WERI-Rb-1 (cell line): ENCODE measurements around the gene RGPD8.
"Not testable (repeated sequence)": the region's sequence is repeated elsewhere in the genome, so short reads cannot be mapped to it uniquely, and the experiment has no call there.

Experiments used
- DNase-seq: peaks from one replicate; pipeline ENCODE4 v3.0.0-alpha.2; 2020
- H3K27ac ChIP-seq: fragments of 250-450 bp; sonication (Bioruptor Pico); 2 replicates; pipeline ENCODE4 v1.5.1; 2020; ENCODE audit warnings: mild to moderate bottlenecking, moderate library complexity
- H3K27me3 ChIP-seq: fragments of 250-450 bp; sonication (Bioruptor Pico); 2 replicates; pipeline ENCODE4 v1.5.1; 2021; ENCODE audit warnings: mild to moderate bottlenecking, low read depth, moderate library complexity; ENCODE audit not compliant: insufficient read depth, severe bottlenecking
- H3K36me3 ChIP-seq: fragments of 250-450 bp; sonication (Bioruptor Pico); 2 replicates; pipeline ENCODE4 v1.5.1; 2020; ENCODE audit warnings: mild to moderate bottlenecking, moderate library complexity
- H3K4me3 ChIP-seq: 2 replicates; pipeline ENCODE4 v1.5.1; 2011; ENCODE audit warnings: low read depth, mild to moderate bottlenecking, control low read depth, low read length
- H3K9me3 ChIP-seq: fragments of 250-450 bp; sonication (Bioruptor Pico); 2 replicates; pipeline ENCODE4 v1.5.1; 2021; ENCODE audit warnings: mild to moderate bottlenecking, moderate library complexity; ENCODE audit not compliant: severe bottlenecking
- TF ChIP-seq, protein P1 (sequence below): IDR thresholded peaks from 2 replicates; pipeline ENCODE4 v1.5.1; 2011; ENCODE audit warnings: low read depth, mild to moderate bottlenecking, control low read depth, inconsistent platforms, low read length

RGPD8 gene

DNA sequence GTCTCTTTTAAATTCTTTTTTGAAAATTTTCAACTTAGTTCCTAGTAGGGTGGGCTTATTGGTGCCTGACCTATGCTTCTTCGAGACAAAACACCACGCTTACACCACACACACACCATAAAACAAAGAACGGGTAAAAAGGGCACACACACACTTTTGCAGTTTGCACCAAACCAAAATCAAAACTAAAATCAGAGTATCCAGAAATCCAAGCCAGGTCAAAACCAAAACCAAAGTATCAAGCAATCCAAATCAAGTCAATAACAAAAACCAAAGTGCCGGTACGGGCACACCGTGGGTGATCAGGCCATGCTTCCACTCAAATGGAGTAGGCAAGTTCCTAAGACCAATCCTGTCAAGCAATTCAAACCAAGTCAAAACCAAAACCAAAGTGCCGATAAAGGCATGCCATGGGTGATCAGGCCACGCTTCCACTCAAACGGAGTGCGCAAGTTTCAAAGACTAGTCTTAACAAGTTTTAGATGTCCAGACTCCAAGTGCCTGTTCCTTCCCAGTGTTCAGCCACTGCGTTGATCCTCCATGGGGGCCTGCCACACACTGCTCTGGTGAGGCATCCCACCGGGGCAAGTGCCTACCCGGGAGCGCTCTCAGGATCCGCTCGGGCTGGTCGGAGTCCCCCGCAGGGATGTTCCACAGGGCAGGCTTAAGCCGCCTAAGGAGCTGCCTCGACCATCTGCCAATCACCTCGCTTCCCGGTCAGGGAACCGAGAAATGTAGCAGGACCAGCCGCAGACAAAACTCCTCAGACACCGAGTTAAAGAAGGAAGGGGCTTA lies 80.4 kb downstream of the RGPD8 start:
- DNase-seq, H3K9me3 ChIP-seq, H3K36me3 ChIP-seq, H3K27ac ChIP-seq, H3K4me3 ChIP-seq, H3K27me3 ChIP-seq: not testable (repeated sequence)

DNA sequence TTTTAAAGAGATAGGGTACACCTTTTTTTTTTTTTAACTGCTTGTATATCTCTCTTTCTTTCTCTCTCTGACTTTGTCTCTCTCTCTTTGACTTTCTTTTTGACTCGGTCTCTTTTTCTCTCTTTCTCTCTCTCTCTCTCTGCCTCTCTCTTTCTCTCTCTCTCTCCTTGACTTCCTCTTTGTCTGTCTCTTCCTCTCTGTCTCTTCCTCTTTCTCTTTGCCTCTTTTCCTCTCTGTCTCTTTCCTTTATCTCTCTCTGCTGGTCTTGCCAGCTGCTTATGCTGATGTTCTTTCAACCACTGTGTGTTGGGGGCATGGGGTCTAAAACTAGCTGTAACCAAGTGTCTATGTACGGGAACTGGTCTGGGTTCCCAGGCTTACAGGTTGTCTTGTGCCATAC lies 81.2 kb downstream of the RGPD8 start:
- not testable (repeated sequence) for H3K27me3 ChIP-seq, H3K36me3 ChIP-seq, H3K4me3 ChIP-seq, DNase-seq, H3K9me3 ChIP-seq, H3K27ac ChIP-seq

DNA sequence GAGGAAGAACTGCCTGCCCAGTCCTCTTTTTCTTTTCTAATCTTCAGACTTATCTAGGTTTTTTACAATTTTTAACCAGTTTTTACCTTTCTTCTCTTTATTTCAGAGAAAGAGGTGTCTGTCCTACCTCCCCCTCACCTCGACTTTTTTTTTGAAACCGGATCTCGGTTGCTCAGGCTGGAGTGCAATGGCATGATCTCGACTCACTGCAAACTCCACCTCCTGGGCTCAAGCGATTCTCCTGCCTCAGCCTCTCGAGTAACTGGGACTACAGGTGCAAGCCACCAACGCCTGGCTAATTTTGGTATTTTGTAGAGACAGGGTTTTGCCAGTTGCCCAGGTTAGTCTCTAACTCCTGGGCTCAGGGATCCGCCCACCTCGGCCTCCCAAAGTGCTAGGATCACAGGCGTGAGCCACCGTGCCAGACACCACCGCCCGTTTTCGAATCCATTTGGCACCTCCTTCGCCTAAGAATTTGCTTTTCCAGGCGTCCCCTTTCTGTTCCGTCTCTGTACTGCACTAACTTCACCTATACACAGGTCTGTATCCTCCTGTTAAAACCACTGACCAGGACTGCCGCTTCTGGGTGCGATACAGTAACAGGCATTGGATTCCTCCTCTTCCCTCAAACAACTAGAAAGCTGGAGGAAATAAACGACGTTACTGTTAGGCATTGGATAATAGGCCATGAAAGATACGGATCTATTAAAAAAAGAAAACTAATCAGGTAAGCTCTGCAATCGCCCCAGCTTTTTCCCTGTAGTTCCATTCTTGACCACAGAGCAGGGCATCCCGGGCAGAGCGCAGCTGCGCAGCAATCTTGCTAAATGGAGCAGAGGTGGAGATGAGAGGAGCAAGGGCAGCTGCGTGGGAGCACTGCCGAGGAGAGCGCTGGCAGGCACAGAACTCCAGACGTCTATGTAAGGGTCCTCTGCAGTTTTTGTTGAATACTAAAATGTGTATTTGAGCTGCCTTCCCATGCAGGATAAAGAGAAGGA lies 88.1 kb downstream of the RGPD8 start:
- Histone ChIP-seq H3K36me3 (no peaks in the 10 kb centered on the region), H3K9me3 (no peaks in the 10 kb centered on the region), H3K4me3 (no peak overlapping the region), H3K27me3 (no peaks in the 10 kb centered on the region), H3K27ac (no peak overlapping the region)
- DNase-seq = peak; percentile 8
- TF ChIP-seq, protein P1, sequence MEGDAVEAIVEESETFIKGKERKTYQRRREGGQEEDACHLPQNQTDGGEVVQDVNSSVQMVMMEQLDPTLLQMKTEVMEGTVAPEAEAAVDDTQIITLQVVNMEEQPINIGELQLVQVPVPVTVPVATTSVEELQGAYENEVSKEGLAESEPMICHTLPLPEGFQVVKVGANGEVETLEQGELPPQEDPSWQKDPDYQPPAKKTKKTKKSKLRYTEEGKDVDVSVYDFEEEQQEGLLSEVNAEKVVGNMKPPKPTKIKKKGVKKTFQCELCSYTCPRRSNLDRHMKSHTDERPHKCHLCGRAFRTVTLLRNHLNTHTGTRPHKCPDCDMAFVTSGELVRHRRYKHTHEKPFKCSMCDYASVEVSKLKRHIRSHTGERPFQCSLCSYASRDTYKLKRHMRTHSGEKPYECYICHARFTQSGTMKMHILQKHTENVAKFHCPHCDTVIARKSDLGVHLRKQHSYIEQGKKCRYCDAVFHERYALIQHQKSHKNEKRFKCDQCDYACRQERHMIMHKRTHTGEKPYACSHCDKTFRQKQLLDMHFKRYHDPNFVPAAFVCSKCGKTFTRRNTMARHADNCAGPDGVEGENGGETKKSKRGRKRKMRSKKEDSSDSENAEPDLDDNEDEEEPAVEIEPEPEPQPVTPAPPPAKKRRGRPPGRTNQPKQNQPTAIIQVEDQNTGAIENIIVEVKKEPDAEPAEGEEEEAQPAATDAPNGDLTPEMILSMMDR = 0 out of 2 replicates have a peak, but pooled peaks have one; percentile 15

DNA sequence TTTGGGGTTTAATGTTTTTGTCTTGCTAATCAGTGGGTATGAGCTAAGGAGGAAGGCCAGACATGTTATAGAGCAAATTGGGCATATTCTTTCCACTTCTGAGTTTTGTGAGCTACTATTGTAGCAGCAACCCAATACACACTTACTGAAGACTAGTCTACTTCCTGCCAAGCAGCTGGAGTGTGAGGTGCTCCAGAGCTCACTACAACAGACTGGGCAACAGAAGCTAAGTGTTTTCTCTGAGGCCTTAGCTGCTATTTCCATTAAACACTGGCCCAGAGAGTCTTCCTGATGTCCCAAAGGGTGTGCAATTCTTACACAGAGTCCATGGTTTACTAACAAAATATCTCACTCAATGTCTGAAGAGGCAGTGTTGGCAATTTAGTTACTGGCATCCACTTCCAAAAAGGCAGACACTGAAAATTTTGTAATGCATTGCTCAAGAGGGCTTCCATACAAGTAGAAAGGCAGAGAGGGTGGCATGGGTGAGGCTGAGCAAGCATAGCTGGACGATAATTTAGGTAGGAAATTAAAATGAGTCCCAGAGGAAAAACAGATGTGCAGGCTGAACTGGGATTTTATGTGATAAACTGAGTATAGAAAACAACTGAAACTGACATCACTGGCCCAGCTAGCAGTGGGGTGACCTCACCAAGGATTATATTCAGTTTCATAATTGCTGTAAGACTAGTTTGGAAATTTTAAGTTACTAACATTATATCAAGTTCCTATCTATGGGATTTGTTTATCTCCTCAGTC lies 89.4 kb downstream of the RGPD8 start:
- Histone ChIP-seq H3K27ac (no peak overlapping the region), H3K4me3 (no peak overlapping the region), H3K36me3 (no peaks in the 10 kb centered on the region), H3K9me3 (no peaks in the 10 kb centered on the region), H3K27me3 (no peaks in the 10 kb centered on the region)
- DNase-seq = no peak
- TF ChIP-seq, protein P1 = no peak

DNA sequence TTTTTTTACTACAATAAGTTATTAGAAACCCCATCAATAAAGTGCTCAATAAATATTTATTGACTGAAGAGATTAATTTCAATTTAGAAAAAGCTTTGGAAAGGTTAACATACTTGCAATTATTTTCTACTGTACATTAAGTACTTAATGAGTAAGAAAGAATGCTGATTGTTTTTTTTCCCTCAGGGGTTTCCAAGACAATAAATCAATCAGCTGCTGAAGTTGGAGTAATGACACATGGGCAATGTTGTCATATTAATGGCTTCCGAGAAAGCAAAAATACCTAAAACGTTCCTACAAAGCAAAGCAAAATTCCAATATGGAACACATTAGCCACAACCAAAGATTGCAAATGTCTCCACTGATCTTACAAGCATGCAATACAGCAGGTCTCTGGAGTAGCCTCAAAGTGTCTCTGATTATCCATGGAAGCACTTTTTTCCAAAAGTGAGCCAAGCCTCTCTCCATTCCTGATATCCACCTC lies 91.3 kb downstream of the RGPD8 start:
- Histone ChIP-seq H3K36me3 (no peaks in the 10 kb centered on the region), H3K27me3 (no peaks in the 10 kb centered on the region), H3K4me3 (no peak overlapping the region), H3K9me3 (no peaks in the 10 kb centered on the region), H3K27ac (no peak overlapping the region)
- TF ChIP-seq, protein P1 = no peak
- DNase-seq = no peak

DNA sequence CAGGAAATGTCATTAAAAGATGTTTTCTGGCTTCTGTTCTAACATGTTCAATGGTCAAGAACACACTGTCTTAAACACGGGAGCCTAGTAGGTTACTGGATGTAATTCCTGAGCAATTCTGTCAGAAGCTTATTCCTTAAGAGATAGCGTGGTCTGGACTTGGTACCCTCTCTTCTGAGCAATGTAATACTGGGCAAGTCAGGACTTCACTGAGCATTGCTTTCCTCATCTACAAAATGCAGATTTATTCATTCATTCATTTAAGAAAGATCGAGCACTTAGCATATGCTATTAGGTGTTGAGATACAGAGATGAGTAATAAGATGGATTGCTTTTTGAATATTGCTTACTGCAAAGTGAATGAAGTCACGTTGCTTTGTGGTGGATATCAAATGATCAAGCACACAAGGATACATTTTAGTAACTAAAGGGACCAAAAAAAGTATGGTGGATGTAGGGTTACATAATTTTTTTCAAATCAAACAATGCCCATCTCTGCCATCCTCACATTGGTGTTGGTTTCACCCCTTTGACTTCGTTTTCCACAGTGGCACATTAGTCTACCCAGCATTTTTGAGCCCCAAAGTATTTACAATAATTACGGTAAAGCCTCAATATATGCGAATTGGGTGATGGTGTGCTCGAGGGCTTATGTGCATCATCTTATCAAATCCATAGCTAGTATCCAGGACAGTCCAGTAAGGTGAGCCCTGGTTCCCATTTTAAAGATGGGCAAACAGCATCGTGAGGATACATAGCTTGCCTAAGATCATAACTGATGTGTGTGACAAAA lies 92.8 kb downstream of the RGPD8 start:
- no peak overlapping the region for H3K4me3 ChIP-seq
- no peak for DNase-seq
- TF ChIP-seq, protein P1 = no peak
- no peaks in the 10 kb centered on the region for H3K9me3 ChIP-seq
- no peaks in the 10 kb centered on the region for H3K36me3 ChIP-seq
- no peak overlapping the region for H3K27ac ChIP-seq
- no peaks in the 10 kb centered on the region for H3K27me3 ChIP-seq
